ACC112 (cell line): Measurements from ENCODE around the gene PIP5K1C.

Source experiments
- H2AFZ ChIP-seq: fragments of 200-600 bp; sonication (generic); one replicate; pipeline ENCODE4 v1.6.0; 2017; ENCODE audit warnings: antibody characterized with exemption, low read length; ENCODE audit not compliant: unreplicated experiment
- H3K27ac ChIP-seq: fragments of 200-600 bp; sonication (generic); 2 replicates; pipeline ENCODE4 v1.5.1; 2014; ENCODE audit warnings: low read depth, mild to moderate bottlenecking, antibody characterized with exemption, low read length, moderate library complexity
- H3K27me3 ChIP-seq: fragments of 200-600 bp; sonication (generic); 2 replicates; pipeline ENCODE4 v1.6.1; 2014; ENCODE audit warnings: mild to moderate bottlenecking, antibody characterized with exemption, low read length, moderate library complexity, mixed read lengths; ENCODE audit not compliant: insufficient read depth
- H3K36me3 ChIP-seq: fragments of 200-600 bp; sonication (generic); 2 replicates; pipeline ENCODE4 v1.6.1; 2016; ENCODE audit warnings: mild to moderate bottlenecking, antibody characterized with exemption, low read length, moderate library complexity, mixed read lengths; ENCODE audit not compliant: insufficient read depth
- H3K4me1 ChIP-seq: fragments of 200-600 bp; sonication (generic); one replicate; pipeline ENCODE4 v1.6.1; 2016; ENCODE audit warnings: low read length, mixed read lengths; ENCODE audit not compliant: insufficient read depth, unreplicated experiment, control insufficient read depth
- H3K4me3 ChIP-seq: fragments of 200-600 bp; sonication (generic); 2 replicates; pipeline ENCODE4 v1.5.1; 2014; ENCODE audit warnings: mild to moderate bottlenecking, low read depth, low read length
- H3K79me2 ChIP-seq: fragments of 200-600 bp; sonication (generic); one replicate; pipeline ENCODE4 v1.6.0; 2016; ENCODE audit warnings: low read length; ENCODE audit not compliant: control insufficient read depth, unreplicated experiment, insufficient read depth

The PIP5K1C gene

GRCh38 chr19:3665681-3666544 lies 34.4 kb downstream of the PIP5K1C start:
- Histone ChIP-seq H3K79me2 (no peaks in the 10 kb centered on the region), H3K27ac (no peak overlapping the region), H3K4me1 (peaks cover 14% of the 10 kb centered on the region), H3K4me3 (no peak overlapping the region), H2AFZ (no peak overlapping the region), H3K27me3 (no peaks in the 10 kb centered on the region), H3K36me3 (no peaks in the 10 kb centered on the region; the same call in 1 of the 2 replicates)

DNA sequence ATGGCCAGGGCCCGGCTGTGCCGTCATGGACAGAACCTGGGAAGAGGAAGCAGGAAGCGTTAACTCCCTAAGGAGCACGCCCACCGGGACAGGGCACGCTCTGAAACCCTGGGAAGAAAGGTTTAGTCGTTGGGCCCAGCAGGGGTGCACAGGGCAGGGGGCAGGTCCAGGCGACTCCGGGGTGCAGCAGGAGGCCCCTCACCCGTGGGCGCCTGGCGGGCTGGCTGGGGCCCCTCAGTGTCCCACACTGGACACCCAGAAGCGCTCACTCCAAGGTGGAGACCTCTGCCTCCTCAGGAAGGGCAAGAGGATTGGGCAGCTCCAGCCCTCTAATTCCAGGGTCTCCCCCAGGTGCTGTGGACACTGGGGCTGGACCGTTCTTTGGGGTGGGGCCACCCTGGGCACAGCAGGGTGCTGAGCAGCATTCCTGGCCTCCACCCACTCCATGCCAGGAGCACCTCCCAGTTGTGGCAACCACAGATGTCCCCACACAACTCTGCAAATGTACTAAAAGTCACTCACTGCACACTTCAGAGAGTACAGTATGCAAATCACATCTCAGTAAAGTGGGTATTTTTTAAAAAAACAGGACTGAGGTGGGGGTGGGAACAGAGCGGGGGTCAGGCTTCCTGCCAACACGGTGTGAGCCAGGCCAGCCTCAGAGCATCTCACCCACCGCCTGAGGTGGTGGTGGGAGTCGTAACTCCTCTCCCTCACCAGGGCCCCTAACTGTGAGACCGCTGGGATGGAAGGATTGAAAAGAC lies 35.2 kb downstream of the PIP5K1C start:
- Histone ChIP-seq H3K27ac (no peak overlapping the region), H2AFZ (no peak overlapping the region), H3K27me3 (no peaks in the 10 kb centered on the region), H3K4me3 (no peak overlapping the region), H3K36me3 (no peaks in the 10 kb centered on the region; the same call in 1 of the 2 replicates), H3K4me1 (peaks cover 5% of the 10 kb centered on the region), H3K79me2 (no peaks in the 10 kb centered on the region)

GRCh38 chr19:3663838-3664237 lies 36.4 kb downstream of the PIP5K1C start:
- Histone ChIP-seq H3K27me3 (no peaks in the 10 kb centered on the region), H3K36me3 (no peaks in the 10 kb centered on the region; the same call in 1 of the 2 replicates), H2AFZ (no peak overlapping the region), H3K4me3 (no peak overlapping the region), H3K4me1 (no peaks in the 10 kb centered on the region), H3K27ac (no peak overlapping the region), H3K79me2 (no peaks in the 10 kb centered on the region)

DNA sequence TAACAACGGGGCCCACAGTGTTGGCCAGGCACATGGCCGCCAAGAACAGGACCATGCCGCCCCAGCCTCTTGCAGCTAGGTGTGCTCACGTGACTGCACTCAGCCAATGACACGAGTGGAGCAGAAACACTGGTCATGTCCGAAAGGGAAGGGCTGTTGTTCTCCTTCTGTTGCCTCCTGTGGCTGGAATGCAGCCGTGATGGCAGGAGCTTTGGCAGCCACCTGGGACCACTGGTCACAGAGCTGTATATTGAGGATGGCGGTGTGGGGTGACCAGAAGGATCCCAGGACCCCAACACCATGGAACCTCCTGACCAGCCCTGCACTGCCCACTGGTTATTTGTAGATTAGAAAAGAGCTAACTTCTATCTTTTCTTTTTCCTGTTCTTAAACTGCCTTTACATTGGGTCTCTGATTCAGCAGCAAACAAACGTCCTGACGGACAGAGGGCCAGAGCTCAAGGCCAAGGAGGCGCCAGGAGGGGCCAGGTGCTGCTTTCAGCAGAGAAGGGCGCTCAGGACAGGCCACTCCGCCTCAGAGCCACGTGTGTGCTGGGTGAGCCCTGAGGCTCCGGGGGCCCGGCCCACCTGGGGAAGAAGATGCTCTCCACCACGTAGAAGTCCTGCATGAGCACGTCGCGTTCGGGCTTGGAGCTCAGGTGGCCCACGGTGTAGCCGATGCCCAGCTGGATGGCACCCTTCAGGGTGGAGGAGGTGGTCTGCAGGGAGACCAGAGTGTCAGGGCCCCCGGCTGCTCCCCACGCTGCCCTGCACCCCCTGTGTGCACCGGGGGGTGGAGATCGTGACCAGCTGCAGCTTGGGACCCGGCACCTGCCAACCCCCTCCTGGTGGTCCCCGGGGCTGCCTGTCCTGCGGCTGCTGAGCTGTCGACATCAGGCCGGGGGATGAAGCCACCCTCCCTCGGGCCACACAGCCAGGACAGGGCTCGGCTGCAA lies 38.7 kb downstream of the PIP5K1C start:
- Histone ChIP-seq H2AFZ (no peak overlapping the region), H3K4me1 (no peaks in the 10 kb centered on the region), H3K27me3 (no peaks in the 10 kb centered on the region), H3K79me2 (no peaks in the 10 kb centered on the region), H3K4me3 (no peak overlapping the region), H3K27ac (no peak overlapping the region), H3K36me3 (no peaks in the 10 kb centered on the region; the same call in 1 of the 2 replicates)

- Histone ChIP-seq H3K4me3 (no peak overlapping the region), H3K4me1 (no peaks in the 10 kb centered on the region), H3K36me3 (no peaks in the 10 kb centered on the region; the same call in 1 of the 2 replicates), H3K27me3 (no peaks in the 10 kb centered on the region), H3K27ac (no peak overlapping the region), H3K79me2 (no peaks in the 10 kb centered on the region), H2AFZ (no peak overlapping the region)
These were observed 39.6 kb downstream of the PIP5K1C start for GRCh38 chr19:3660493-3661219.

GRCh38 chr19:3659746-3660112 lies 40.5 kb downstream of the PIP5K1C start:
- Histone ChIP-seq H3K36me3 (no peaks in the 10 kb centered on the region; the same call in 1 of the 2 replicates), H3K27me3 (no peaks in the 10 kb centered on the region), H3K4me1 (no peaks in the 10 kb centered on the region)

GRCh38 chr19:3658870-3659745 lies 41.2 kb downstream of the PIP5K1C start:
- H3K27ac ChIP-seq = no peak overlapping the region
- no peaks in the 10 kb centered on the region for H3K27me3 ChIP-seq
- H3K4me3 ChIP-seq = no peak overlapping the region
- H3K36me3 ChIP-seq = no peaks in the 10 kb centered on the region; the same call in 1 of the 2 replicates
- H3K79me2 ChIP-seq = no peaks in the 10 kb centered on the region
- no peak overlapping the region for H2AFZ ChIP-seq
- H3K4me1 ChIP-seq = no peaks in the 10 kb centered on the region

More at GRCh38 chr19:3659746-3660112, 40.5 kb downstream of the PIP5K1C start:
- Histone ChIP-seq H3K4me3 (no peak overlapping the region), H2AFZ (no peak overlapping the region), H3K79me2 (no peaks in the 10 kb centered on the region), H3K27ac (no peak overlapping the region)

GRCh38 chr19:3658004-3658869 lies 42.0 kb downstream of the PIP5K1C start:
- no peaks in the 10 kb centered on the region for H3K27me3 ChIP-seq
- no peak overlapping the region for H3K27ac ChIP-seq
- no peak overlapping the region for H3K4me3 ChIP-seq
- no peaks in the 10 kb centered on the region for H3K79me2 ChIP-seq
- H2AFZ ChIP-seq = no peak overlapping the region
- no peaks in the 10 kb centered on the region for H3K4me1 ChIP-seq
- H3K36me3 ChIP-seq = no peaks in the 10 kb centered on the region; the same call in 1 of the 2 replicates
